NCI-H2227 (cell line): ENCODE data around the gene GRK5.

Experiments
- DNase-seq: peaks from one replicate; lab custom pipeline; 2025; ENCODE audit not compliant: unreplicated experiment; lab: John Stamatoyannopoulos, UW

The GRK5 gene

DNA sequence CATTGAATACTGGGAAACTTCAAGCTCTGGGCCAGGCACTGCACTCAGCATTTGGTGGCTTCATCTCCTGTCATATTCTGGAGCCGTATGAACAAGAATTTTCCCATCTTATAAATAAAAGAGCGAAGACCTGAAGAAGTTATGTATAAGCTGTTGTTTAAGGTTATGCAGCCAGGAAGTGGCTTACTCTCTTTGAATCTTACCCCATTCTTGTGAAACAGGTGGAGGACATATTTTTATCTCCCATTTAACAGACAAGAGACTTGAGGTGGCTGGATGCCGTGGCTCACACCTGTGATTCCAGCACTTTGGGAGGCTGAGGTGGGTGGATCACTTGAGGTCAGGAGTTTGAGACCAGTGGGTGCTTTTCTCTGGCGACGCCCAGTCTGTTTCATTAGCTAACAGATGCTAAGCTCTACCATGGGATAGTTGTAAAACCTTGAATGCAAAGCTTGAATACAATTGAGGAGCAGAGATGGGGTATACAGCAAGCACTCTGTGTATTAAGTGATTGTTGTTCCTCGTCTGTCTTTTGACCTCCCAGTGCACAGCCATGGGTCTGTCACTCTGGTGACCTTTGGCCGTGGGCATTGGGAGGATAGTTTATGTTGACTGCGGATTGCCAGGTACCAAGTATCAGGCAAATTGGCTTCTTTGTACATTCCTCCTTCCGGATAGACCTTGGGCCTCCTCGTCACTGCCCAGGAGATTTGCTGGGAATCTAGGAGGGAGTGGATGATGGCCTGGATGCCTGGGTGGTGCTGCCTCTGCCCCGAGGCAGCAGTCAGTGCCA, 85.8 kb downstream of the GRK5 start:
- no peak for DNase-seq

- no peak for DNase-seq
These were observed 89.3 kb downstream of the GRK5 start for GRCh38 chr10:119296703-119297102.

GRCh38 chr10:119297207-119297968, 90.0 kb downstream of the GRK5 start:
- no peak for DNase-seq

- DNase-seq: no peak
These were observed 91.4 kb downstream of the GRK5 start for GRCh38 chr10:119298810-119299209.

DNA sequence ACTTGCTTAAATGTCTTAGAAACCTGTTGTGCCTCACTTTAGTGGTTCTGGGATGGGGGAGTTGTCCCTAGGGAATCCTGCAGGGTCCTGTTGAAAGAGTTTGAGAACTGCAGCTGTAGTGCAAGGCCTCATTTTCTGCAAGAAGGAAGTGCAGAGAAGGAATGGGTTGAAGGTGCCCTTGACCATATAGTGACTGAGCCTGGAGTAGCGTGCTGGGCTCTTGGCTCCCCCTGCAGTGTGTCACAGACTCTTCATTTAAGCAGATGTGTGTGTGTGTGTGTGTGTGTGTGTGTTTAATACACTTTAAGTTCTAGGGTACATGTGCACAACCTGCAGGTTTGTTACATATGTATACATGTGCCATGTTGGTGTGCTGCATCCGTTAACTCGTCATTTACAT, 92.2 kb downstream of the GRK5 start:
- no peak for DNase-seq

DNA sequence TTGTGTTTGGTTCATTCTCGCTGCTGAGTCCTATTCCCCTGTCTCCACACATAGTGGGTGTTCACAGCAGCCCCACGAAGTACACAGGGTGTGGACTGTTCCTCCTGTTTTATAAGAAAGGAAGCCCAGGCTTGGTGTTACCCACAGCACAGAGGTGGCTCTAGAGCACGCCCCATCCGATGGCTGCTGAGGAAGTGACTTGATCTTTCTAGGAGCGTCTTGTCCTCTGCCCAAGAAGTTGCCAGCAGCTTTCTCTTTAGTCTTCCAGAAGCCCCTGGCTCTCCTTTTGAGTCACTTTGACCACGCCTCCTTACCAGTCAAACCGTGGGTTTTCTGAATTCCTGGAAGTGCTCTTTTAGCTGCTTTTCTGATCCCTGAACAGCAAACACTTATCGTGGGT, 94.0 kb downstream of the GRK5 start:
- no peak for DNase-seq

DNA sequence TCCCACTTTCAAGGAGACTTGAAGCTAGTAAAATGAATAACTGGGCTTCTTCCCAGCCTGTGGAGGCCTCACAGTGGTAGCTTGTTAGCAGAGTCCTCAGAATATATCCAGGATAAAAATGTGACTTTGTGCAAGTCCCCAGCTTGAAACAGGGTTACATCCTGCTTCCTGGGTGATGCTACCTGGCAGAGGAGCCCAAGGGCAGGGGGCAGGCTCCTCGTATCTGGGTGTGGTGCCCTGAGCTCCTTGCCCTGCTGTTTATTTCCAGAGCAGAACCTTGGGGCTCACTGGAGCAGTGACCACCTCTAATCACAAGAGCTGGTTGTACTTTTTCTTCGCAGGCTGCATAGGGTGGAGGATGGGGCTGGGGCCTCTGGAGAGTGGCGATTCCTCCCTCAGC, 94.8 kb downstream of the GRK5 start:
- DNase-seq: no peak

GRCh38 chr10:119302591-119303253, 95.4 kb downstream of the GRK5 start:
- no peak for DNase-seq

DNA sequence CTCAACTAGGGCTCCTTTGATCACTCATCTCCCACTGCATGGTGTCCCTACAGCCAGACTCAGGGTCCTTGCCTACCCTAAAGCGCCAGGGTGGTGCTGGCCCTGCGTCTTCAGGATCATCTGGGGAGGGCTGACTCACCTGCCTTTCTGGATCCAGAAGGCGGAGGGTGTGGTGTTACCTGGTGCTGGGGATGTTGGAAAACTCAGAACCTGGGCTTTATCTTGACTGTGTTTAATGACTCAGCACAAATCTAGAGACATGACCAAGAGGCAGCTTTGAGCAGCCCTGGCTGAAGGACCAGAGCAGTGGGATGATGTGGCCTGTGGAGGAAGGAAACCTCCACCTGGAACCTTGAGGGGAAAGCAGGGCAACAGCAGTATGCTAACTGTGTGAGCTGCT, 96.5 kb downstream of the GRK5 start:
- no peak for DNase-seq

GRCh38 chr10:119304541-119304940, 97.2 kb downstream of the GRK5 start:
- DNase-seq: no peak

- DNase-seq: no peak
These were observed 98.6 kb downstream of the GRK5 start for GRCh38 chr10:119305860-119306513.

DNA sequence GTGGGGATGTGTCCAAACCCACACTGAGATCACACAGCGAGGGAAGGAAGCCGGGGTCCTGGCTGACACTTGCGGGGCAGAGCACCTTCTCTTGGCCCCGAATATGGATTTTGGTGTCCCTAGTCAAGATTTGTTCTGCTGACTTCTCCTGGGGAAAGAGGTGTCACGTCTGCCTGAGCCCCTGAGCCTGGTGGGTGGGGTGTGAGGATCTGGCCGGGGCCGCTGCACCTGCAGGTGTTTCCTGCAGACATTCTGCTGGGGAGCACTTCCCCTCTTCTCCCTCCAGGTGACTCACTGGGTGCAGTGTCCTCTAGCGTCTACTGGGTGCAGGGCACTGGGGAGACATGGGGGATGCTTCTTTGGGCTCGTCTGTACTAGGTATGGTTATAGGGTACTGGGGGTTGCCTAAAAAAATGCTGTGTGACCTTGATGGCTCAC, 99.2 kb downstream of the GRK5 start:
- DNase-seq: no peak

DNA sequence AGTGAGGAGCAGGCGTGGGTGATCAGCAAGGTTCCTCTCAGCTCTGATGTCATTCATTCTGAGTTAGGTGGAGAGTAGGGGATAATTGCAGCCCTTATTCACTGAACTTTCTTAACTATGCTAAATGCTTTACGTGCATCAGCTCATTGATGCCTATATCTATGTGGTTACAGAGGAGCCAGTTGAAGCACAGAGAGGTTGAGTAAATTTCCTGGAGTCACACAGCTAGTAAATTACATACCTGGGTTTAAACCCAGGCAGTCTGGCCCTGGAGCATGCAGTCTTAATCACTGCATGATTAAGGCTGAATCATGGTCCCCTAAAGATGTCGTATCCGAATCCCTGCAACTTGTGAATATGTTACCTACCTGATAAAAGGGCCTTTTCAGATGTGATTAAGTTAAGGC, 99.6 kb downstream of the GRK5 start:
- no peak for DNase-seq

DNA sequence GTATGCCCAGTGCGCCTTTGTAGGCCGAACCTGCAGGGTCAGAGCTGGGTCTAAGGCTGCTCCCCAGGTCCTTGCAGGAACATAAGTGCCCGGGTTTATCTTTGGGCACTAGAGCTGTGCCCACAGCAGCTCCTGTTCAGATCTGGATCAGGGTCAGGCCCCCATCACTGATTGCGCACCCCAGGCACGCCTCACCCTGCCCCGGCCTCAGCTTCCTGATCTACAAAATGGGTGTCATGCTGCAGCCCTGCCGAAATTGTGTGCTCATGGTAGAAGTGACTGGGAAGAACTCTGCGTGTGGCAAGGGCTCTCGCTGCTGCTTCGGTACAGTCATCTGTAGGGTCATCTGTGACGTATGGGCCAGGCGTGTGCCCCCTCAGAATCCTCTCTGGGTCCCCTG, 100.7 kb downstream of the GRK5 start:
- no peak for DNase-seq

GRCh38 chr10:119308551-119309422, 101.4 kb downstream of the GRK5 start:
- DNase-seq: no peak

DNA sequence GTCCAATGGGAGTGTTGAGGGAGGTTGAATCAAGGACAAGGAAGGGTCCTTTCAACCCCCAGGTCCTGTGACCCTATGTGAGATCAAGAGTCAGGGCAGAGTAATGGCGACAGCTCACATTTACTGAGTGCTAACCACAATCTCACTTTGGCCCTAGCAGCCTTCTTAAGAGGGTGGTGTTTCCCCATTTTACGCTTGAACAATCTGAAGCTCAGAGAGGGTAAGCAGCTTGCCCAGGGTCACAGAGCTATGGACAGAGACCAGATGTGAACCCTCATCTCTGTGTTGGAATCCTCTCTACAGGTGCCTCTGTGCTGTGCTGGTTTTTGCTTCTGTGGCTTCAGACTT, 102.0 kb downstream of the GRK5 start:
- DNase-seq: no peak

DNA sequence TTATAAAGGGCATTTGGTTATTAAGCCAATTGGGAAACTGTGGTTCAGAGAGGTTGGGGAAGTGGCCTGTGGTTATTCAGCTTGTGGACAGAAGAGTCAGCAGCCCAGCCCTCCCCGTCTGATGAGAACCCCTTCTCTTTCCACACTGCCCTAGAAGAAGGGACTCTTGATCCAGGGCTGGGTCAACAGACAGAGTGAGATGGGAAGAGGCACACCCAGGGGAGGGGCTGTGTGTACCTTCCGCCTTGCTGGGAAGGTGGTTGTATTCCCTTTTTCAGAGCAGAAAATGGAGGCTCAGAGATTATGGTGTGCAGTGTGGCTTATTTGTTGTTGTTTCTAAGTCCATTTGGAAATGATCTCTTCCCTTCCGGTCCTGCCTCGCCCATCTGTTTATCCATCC, 103.4 kb downstream of the GRK5 start:
- no peak for DNase-seq

- DNase-seq: no peak
These were observed 104.9 kb downstream of the GRK5 start for GRCh38 chr10:119312241-119312640.

- no peak for DNase-seq
These were observed 105.7 kb downstream of the GRK5 start for GRCh38 chr10:119313024-119313423.

GRCh38 chr10:119313644-119314043, 106.3 kb downstream of the GRK5 start:
- DNase-seq: no peak

GRCh38 chr10:119314061-119314460, 106.7 kb downstream of the GRK5 start:
- DNase-seq: no peak
